Neural progenitor cell (in vitro differentiated cells): ENCODE data around the gene TP63. TPM values are rescaled to one million over a fixed set of nuclear protein-coding genes. Genes with fewer than 3 reads are reported as not detected.

Experiments used
- DNase-seq: peaks from one replicate; pipeline ENCODE4 v3.0.0-alpha.2; 2016; ENCODE audit warnings: low spot score
- H2AFZ ChIP-seq: fragments of 200-600 bp; sonication (generic); replicated peaks from 2 replicates; pipeline ENCODE4 v1.6.1; 2016; ENCODE audit warnings: antibody characterized with exemption
- H3F3A ChIP-seq: fragments of 200-600 bp; sonication (generic); 2 replicates; pipeline ENCODE4 v1.6.1; 2016; ENCODE audit warnings: antibody characterized with exemption, low read depth
- H3K27ac ChIP-seq: fragments of 200-600 bp; sonication (generic); 2 replicates; pipeline ENCODE4 v1.5.1; 2016; ENCODE audit warnings: mild to moderate bottlenecking
- H3K27me3 ChIP-seq: fragments of 200-600 bp; sonication (generic); 2 replicates; pipeline ENCODE4 v1.6.1; 2016; ENCODE audit warnings: mild to moderate bottlenecking, moderate library complexity
- H3K36me3 ChIP-seq: fragments of 200-600 bp; sonication (generic); 2 replicates; pipeline ENCODE4 v1.5.1; 2016
- H3K4me1 ChIP-seq: fragments of 200-600 bp; sonication (generic); 2 replicates; pipeline ENCODE4 v1.6.1; 2016; ENCODE audit warnings: mixed run types
- H3K4me2 ChIP-seq: fragments of 200-600 bp; sonication (generic); 2 replicates; pipeline ENCODE4 v1.6.1; 2016
- H3K4me3 ChIP-seq: fragments of 200-600 bp; sonication (generic); 2 replicates; pipeline ENCODE4 v1.5.1; 2016
- H3K79me2 ChIP-seq: fragments of 200-600 bp; sonication (generic); 2 replicates; pipeline ENCODE4 v1.6.1; 2016; ENCODE audit warnings: low read depth
- H3K9ac ChIP-seq: fragments of 200-600 bp; sonication (generic); 2 replicates; pipeline ENCODE4 v1.6.1; 2016
- H3K9me3 ChIP-seq: fragments of 200-600 bp; sonication (generic); 2 replicates; pipeline ENCODE4 v1.5.1; 2016; ENCODE audit warnings: low read depth
- H4K20me1 ChIP-seq: fragments of 200-600 bp; sonication (generic); 2 replicates; pipeline ENCODE4 v1.6.1; 2016; ENCODE audit warnings: low read depth
- H3K27ac Mint-ChIP-seq: 3 replicates; pipeline ENCODE4 v1.8.0; 2021; ENCODE audit warnings: mixed read lengths
- H3K27me3 Mint-ChIP-seq: 2 replicates; pipeline ENCODE4 v1.8.0; 2022; ENCODE audit warnings: low read depth, mild to moderate bottlenecking, inconsistent platforms, moderate library complexity, mixed read lengths; ENCODE audit not compliant: insufficient read depth
- H3K36me3 Mint-ChIP-seq: 3 replicates; pipeline ENCODE4 v1.8.0; 2021; ENCODE audit warnings: mixed read lengths
- H3K4me1 Mint-ChIP-seq: 3 replicates; pipeline ENCODE4 v1.8.0; 2021; ENCODE audit warnings: mixed read lengths
- H3K4me3 Mint-ChIP-seq: 3 replicates; pipeline ENCODE4 v1.8.0; 2021; ENCODE audit warnings: mild to moderate bottlenecking, moderate library complexity, mixed read lengths
- H3K9me3 Mint-ChIP-seq: 3 replicates; pipeline ENCODE4 v1.8.0; 2020; ENCODE audit warnings: mixed read lengths
- EZH2 ChIP-seq: fragments of 200-600 bp; sonication (generic); IDR thresholded peaks from 2 replicates; pipeline ENCODE4 v1.6.1; 2017; ENCODE audit warnings: antibody characterized with exemption, mild to moderate bottlenecking, moderate library complexity
- EZH2phosphoT487 ChIP-seq: fragments of 200-600 bp; sonication (generic); IDR thresholded peaks from 2 replicates; pipeline ENCODE4 v1.6.1; 2017; ENCODE audit warnings: antibody characterized with exemption
- total RNA-seq: library from RNA; depleted of rRNA; stranded (reverse); fragments of >200 nt; gene quantifications from 2 replicates; pipeline ENCODE4 v1.2.3, GENCODE V29; 2015; ENCODE audit warnings: low replicate concordance
- TF ChIP-seq, protein P1 (sequence below): fragments of 200-600 bp; sonication (generic); IDR thresholded peaks from 2 replicates; pipeline ENCODE4 v1.5.1; 2017; ENCODE audit warnings: antibody characterized with exemption, mild to moderate bottlenecking

TP63 gene
- total RNA-seq, 1 donor from 2014 or later = 0.62 TPM

DNA sequence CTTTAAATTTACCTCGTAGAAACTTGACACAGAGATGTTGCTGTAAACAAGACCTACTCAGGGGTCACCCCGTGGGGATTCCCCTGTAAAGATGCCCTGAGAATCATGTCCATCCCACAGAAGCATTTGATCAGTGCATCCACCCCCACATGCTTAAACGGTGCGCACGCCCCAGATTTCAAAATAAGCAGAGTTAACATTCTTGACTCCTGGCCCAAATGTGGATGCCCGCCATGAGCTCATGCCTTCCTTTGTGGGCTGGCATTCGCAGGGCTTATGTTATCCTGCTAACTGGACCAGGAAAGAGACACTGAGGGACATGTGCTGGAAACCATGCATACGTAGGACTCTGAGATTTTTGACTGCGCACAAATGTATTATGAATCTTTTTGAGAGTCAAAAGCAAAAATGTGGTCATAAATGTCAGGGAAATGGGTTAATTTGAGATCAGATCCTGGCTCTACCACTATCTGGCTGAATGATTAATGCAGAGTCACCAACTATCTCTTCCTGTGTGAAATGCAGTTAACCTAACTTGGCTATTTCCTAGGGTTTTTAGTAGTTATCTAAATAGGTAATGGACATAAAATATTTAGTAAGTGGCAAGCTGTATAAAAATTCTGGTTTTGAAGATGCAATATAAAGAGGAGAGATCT lies 9.1 kb upstream of the TP63 start:
- no peaks in the 10 kb centered on the region for H3K27me3 Mint-ChIP-seq

DNA sequence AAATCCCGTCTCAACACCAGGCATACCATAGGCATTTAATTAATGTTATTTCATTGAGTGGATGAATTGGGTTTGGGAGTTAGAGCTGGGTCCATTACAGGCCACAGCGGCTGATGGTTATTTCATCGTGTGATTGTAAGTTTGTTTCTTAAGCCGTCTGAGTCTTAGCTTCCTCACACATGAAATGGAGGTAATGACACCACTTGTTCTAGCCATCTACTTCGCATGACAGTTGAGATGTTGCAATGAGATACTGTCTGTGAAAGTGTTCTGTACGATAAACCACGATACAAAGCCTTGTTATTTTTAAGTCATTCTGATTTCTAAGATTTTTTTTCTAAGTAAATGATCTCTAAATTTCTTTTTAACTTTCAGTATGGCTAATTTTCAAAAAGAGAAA lies 8.6 kb upstream of the TP63 start:
- Histone ChIP-seq H3K79me2 (no peaks in the 10 kb centered on the region), H3F3A (no peaks in the 10 kb centered on the region), H3K4me1 (no peaks in the 10 kb centered on the region), H2AFZ (no peak overlapping the region), H3K9ac (no peak overlapping the region), H3K36me3 (no peaks in the 10 kb centered on the region), H3K9me3 (no peaks in the 10 kb centered on the region), H3K27ac (no peak overlapping the region), H3K27me3 (no peaks in the 10 kb centered on the region), H3K4me2 (no peak overlapping the region), H4K20me1 (no peaks in the 10 kb centered on the region), H3K4me3 (no peak overlapping the region)
- no peak for TF ChIP-seq EZH2
- Mint-ChIP-seq H3K27me3 (no peaks in the 10 kb centered on the region), H3K36me3 (no peaks in the 10 kb centered on the region), H3K27ac (no peak overlapping the region), H3K4me3 (no peak overlapping the region), H3K9me3 (no peaks in the 10 kb centered on the region), H3K4me1 (no peaks in the 10 kb centered on the region)
- no peak for DNase-seq

More for the DNA sequence above, 9.1 kb upstream of the TP63 start:
- no peak overlapping the region for H3K4me3 ChIP-seq
- no peaks in the 10 kb centered on the region for H3K79me2 ChIP-seq
- H3K27ac ChIP-seq = no peak overlapping the region
- no peak overlapping the region for H3K9ac ChIP-seq
- Mint-ChIP-seq H3K9me3 (no peaks in the 10 kb centered on the region), H3K36me3 (no peaks in the 10 kb centered on the region), H3K4me1 (no peaks in the 10 kb centered on the region), H3K4me3 (no peak overlapping the region), H3K27ac (no peak overlapping the region)
- no peak overlapping the region for H3K4me2 ChIP-seq
- DNase-seq = no peak
- no peaks in the 10 kb centered on the region for H3K4me1 ChIP-seq
- no peaks in the 10 kb centered on the region for H3K27me3 ChIP-seq
- no peaks in the 10 kb centered on the region for H3K9me3 ChIP-seq
- TF ChIP-seq EZH2phosphoT487 = no peak
- TF ChIP-seq EZH2 = no peak
- TF ChIP-seq, protein P1, sequence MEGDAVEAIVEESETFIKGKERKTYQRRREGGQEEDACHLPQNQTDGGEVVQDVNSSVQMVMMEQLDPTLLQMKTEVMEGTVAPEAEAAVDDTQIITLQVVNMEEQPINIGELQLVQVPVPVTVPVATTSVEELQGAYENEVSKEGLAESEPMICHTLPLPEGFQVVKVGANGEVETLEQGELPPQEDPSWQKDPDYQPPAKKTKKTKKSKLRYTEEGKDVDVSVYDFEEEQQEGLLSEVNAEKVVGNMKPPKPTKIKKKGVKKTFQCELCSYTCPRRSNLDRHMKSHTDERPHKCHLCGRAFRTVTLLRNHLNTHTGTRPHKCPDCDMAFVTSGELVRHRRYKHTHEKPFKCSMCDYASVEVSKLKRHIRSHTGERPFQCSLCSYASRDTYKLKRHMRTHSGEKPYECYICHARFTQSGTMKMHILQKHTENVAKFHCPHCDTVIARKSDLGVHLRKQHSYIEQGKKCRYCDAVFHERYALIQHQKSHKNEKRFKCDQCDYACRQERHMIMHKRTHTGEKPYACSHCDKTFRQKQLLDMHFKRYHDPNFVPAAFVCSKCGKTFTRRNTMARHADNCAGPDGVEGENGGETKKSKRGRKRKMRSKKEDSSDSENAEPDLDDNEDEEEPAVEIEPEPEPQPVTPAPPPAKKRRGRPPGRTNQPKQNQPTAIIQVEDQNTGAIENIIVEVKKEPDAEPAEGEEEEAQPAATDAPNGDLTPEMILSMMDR = no peak
- no peaks in the 10 kb centered on the region for H3F3A ChIP-seq
- no peak overlapping the region for H2AFZ ChIP-seq
- no peaks in the 10 kb centered on the region for H3K36me3 ChIP-seq
- no peaks in the 10 kb centered on the region for H4K20me1 ChIP-seq

DNA sequence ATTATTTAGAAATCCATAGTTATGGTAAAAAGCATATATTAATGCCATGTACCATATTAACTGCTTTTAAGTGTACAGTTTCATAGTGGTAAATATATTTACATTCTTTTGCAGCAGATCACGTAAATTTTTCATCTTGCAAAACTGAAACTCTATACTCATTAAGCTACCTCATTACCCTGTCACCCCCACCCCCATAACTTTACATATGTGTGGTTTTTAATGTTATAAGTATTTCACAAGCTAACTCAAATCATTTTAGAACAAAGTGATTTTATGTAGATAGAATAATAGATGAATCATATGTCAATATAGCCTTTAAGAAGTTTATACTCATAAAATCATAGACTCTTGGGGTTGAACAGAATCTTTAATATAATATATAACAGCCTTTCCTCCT lies 7.1 kb upstream of the TP63 start:
- H3K4me1 ChIP-seq = no peaks in the 10 kb centered on the region
- no peaks in the 10 kb centered on the region for H3K79me2 ChIP-seq
- no peaks in the 10 kb centered on the region for H3K4me1 Mint-ChIP-seq
- no peaks in the 10 kb centered on the region for H3K27me3 Mint-ChIP-seq
- no peak overlapping the region for H3K27ac ChIP-seq
- no peaks in the 10 kb centered on the region for H3K9me3 Mint-ChIP-seq
- TF ChIP-seq EZH2 (no peak), EZH2phosphoT487 (no peak)
- TF ChIP-seq, protein P1 = no peak
- H3K9me3 ChIP-seq = no peaks in the 10 kb centered on the region
- no peaks in the 10 kb centered on the region for H3K36me3 ChIP-seq
- H3F3A ChIP-seq = no peaks in the 10 kb centered on the region
- no peaks in the 10 kb centered on the region for H3K36me3 Mint-ChIP-seq
- no peak overlapping the region for H2AFZ ChIP-seq
- H3K27ac Mint-ChIP-seq = no peak overlapping the region
- H4K20me1 ChIP-seq = no peaks in the 10 kb centered on the region
- H3K4me3 Mint-ChIP-seq = no peak overlapping the region
- no peak overlapping the region for H3K4me2 ChIP-seq
- no peaks in the 10 kb centered on the region for H3K27me3 ChIP-seq
- no peak overlapping the region for H3K9ac ChIP-seq
- no peak overlapping the region for H3K4me3 ChIP-seq
- DNase-seq = no peak

DNA sequence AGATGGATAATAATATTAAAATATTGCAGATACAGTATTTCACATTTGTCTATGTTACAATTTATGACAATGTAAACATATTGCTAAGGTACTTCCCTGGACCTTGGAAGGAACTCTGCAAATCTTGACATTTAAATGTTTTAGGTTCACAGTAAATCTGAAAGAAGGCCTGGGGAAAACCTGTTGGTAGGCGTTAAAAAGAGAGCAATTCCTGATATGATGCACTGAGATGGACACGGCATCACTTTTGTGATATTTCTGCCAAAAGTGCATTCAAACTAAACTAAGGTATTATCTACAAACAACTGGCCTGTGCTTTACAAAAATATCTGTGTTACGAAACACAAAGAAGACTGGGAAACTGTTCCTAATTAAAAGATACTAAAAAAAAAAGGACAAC lies 6.1 kb upstream of the TP63 start:
- Histone ChIP-seq H4K20me1 (no peaks in the 10 kb centered on the region), H3K4me2 (no peak overlapping the region), H2AFZ (no peak overlapping the region), H3K27ac (no peak overlapping the region), H3K27me3 (no peaks in the 10 kb centered on the region), H3K9ac (no peak overlapping the region), H3K4me1 (no peaks in the 10 kb centered on the region), H3K9me3 (no peaks in the 10 kb centered on the region), H3F3A (no peaks in the 10 kb centered on the region), H3K36me3 (no peaks in the 10 kb centered on the region), H3K79me2 (no peaks in the 10 kb centered on the region), H3K4me3 (no peak overlapping the region)
- Mint-ChIP-seq H3K27me3 (no peaks in the 10 kb centered on the region), H3K27ac (no peak overlapping the region), H3K4me3 (no peak overlapping the region), H3K4me1 (no peaks in the 10 kb centered on the region), H3K36me3 (no peaks in the 10 kb centered on the region), H3K9me3 (no peaks in the 10 kb centered on the region)
- no peak for DNase-seq
- no peak for TF ChIP-seq EZH2phosphoT487
- TF ChIP-seq, protein P1 = no peak
- no peak for TF ChIP-seq EZH2
